Stimulated activated CD8-positive, alpha-beta memory T cell treated with anti-CD3 and anti-CD28 coated beads, Interleukin-15, amount 100 ng/mL, for 4 hours (primary cell): ENCODE data around the gene LCOR.
"Not testable (repeated sequence)": the region's sequence is repeated elsewhere in the genome, so short reads cannot be mapped to it uniquely, and the experiment has no call there.

ENCODE experiments used
- DNase-seq, 2 donors: peaks; one replicate each; pipeline ENCODE4 v3.0.0-alpha.2; 2020; ENCODE audit warnings: low read depth in 2 of 2

LCOR gene

GRCh38 chr10:96935810-96936209 lies 103.7 kb downstream of the LCOR start:
- no peak for DNase-seq

DNA sequence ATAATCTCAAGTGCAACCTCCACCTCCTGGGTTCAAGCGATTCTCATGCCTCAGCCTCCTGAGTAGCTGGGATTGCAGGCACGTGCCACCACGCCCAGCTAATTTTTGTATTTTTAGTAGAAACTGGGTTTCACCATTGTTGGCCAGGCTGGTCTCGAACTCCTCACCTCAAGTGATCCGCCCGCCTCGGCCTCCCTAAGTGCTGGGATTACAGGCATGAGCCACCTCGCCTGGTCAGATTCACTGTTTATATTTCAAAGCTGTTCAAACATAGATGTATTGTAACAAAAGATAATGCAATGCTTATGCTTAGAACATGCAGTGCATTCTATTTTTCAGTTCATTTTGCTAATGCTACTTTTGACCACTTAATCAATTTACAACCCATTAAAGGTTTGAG lies 111.1 kb downstream of the LCOR start:
- DNase-seq = not testable (repeated sequence)

GRCh38 chr10:96947036-96947435 lies 114.9 kb downstream of the LCOR start:
- no peak for DNase-seq

GRCh38 chr10:96949039-96949683 lies 117.1 kb downstream of the LCOR start:
- no peak for DNase-seq

GRCh38 chr10:96951954-96952353 lies 119.9 kb downstream of the LCOR start:
- DNase-seq = no peak

GRCh38 chr10:96955794-96956193 lies 123.7 kb downstream of the LCOR start:
- DNase-seq = no peak

- DNase-seq = no peak
Observed at GRCh38 chr10:96958071-96958470, 126.0 kb downstream of the LCOR start.

- DNase-seq = no peak
Observed at GRCh38 chr10:96959733-96960132, 127.6 kb downstream of the LCOR start.

DNA sequence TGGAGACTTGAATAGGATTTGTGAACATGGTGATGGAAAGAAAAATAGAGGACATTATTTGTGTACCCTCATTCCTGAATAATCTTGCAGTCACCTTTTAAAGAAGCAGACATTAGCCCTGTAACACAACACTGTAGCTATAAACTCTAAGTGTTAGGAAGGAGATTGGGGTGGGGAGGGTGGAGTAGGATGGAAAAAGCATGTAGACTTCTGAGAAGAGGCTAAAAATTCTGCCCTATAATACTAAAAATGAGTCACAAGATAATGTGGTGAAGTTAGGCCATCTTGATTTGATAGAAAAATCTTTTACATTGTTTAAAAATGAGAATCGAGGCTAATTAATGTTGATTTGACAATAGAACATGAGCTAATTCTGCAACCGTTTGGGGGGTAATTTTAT lies 128.8 kb downstream of the LCOR start:
- no peak for DNase-seq

GRCh38 chr10:96964131-96964530 lies 132.0 kb downstream of the LCOR start:
- DNase-seq = no peak

DNA sequence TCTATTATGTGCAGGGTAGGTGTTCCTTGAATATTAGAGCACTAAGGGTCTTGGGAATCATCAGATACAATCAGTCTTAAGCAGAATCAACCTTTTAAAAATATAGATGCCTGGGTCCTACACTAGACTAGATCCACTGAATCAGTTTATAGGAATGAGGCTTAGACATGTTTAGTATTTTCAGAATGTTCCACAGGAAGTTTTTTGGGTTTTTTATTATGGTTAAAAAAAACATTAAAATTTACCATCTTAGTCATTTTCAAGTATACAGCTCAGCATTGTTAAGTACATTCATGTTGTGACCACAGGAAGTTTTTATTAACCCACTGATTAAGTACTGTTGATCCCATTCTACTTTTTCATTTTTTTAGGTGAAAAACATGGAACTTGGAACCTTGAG lies 135.7 kb downstream of the LCOR start:
- DNase-seq = no peak

DNA sequence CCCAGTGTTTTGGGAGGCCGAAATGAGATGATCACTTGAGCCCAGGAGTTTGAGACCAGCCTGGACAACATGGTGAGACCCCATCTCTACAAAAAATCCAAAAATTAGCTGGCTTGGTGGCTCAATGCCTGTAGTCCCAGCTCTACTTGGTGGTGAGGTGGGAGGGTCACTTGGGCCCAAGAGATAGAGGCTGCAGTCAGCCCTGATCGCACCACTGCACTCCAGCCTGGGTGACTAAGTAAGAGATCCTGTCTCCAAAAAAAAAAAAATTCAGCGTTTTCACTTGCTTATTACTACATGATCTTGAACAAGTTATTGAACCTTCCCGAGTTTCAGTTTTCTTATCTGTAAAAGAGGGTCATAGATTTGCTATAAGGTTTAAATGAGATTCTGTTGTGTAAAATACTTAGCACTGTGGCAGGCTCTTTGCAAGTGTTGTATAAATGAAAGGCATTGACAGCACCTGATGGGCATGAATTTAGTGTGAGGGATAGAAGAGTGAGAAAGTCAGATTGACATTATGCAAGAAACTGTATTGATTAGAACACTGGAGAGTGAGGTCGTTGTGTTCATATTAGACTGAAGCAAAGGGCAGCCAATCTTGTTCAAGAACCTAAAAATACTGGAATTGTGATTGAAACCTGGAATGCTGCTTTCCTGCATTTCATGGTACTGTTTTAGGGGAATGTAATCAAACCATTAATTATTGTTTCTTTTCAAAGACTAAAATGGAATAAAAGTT lies 136.8 kb downstream of the LCOR start:
- no peak for DNase-seq

- no peak for DNase-seq
Observed at GRCh38 chr10:96971324-96971723, 139.2 kb downstream of the LCOR start.

DNA sequence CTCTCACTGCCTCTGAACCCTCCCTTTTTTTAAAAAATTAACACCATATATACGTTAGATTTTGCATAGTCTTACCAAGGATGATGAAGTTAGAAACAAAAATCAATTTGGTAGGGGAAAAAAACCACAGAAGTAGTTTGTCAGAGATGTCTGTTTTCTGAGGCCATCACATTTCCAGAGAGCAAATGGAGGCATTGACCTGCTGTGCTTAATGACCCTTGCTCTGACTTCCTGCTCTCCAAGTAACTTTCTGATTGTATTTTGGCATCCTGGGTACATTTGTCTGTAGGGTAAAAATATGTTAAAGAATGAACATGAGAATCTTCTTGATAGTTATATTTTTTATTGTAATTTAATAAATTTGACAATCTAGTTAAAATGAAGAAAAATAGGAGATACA lies 140.2 kb downstream of the LCOR start:
- no peak for DNase-seq

DNA sequence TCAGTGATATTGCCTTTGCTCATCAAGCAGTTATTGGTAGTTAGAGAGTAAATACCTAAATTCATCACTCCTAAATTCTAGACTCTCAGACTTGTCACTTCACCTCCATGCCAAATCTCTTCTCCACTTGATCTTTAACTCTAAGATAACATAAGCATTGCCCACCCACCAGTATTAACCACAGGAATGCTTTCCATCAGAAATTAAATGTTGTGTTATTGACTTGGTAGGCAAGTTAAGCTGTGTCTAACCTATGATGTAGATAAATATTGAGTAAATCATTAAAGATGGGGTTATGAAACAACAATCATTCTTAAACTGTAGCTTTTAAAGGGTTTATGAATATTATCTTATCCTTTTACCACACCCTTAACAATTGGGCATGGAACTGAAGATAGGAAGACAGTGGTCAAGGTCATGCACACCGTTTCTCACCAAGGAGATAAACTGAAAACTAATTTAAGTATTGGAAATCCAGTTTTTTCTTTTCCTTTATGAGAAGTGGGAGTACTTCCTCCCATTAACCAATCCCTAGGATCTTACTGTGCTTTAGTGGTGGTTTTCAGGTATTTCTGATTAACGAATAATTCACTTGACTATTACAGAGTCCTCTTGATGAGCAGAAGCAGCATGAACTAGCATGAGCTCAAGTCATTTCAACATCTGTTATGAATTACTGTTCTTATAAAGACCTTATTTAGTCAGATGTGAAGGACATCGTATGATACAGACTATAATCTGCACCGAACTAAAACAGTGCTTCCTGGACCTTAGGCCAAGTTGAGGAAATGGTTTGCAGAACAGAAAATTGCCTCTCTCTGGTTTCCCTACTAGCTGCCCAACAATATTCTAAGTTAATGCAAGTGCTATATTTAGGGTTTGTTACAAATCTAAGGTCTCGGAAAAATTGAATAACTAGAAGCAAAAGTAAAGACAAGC lies 142.0 kb downstream of the LCOR start:
- DNase-seq = no peak

- DNase-seq = no peak
Observed at GRCh38 chr10:96975136-96975535, 143.0 kb downstream of the LCOR start.

- DNase-seq = no peak
Observed at GRCh38 chr10:96978621-96979154, 146.6 kb downstream of the LCOR start.

- no peak for DNase-seq
Observed at GRCh38 chr10:96982149-96982930, 150.2 kb downstream of the LCOR start.

DNA sequence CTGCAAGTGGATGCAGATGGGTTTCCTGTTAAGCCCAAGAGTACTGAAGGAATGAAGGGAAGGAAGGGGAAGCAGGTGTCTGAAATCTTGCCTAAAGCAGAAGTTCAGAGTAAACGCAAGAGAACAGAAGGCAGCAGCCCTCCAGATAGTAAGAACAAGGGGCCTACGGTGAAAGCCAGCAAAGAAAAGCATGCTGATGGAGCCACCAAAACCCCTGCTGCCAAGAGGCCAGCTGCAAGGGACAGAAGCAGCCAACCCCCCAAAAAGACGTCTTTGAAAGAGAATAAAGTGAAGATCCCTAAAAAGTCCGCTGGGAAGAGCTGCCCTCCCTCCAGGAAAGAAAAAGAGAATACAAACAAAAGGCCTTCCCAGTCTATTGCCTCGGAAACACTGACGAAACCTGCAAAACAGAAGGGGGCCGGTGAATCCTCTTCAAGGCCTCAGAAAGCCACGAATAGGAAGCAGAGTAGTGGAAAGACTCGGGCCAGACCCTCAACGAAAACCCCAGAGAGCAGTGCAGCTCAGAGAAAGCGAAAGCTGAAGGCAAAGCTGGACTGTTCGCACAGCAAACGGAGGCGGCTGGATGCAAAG lies 152.5 kb downstream of the LCOR start:
- no peak for DNase-seq

GRCh38 chr10:96986200-96986856 lies 154.2 kb downstream of the LCOR start:
- DNase-seq = no peak
